Activated CD8-positive, alpha-beta memory T cell treated with anti-CD3 and anti-CD28 coated beads for 48 hours (primary cell): ENCODE data around the gene STUM.

Experiments used
- DNase-seq, 3 experiments: peaks; one replicate each; pipeline ENCODE4 v3.0.0-alpha.2; 2020; ENCODE audit warnings: low read depth in 2 of 3, low spot score in 2 of 3

Gene STUM

GRCh38 chr1:226560243-226560642 is 11.7 kb downstream of the STUM start:
- no peak for DNase-seq

- no peak for DNase-seq
These were observed 14.4 kb downstream of the STUM start for GRCh38 chr1:226562989-226563388.

GRCh38 chr1:226563666-226564065 is 15.1 kb downstream of the STUM start:
- no peak for DNase-seq

- DNase-seq: no peak
These were observed 16.9 kb downstream of the STUM start for GRCh38 chr1:226565476-226565875.

- no peak for DNase-seq
These were observed 17.7 kb downstream of the STUM start for GRCh38 chr1:226566234-226566633.

- no peak for DNase-seq
These were observed 18.2 kb downstream of the STUM start for GRCh38 chr1:226566760-226567159.

GRCh38 chr1:226568077-226568831 is 19.7 kb downstream of the STUM start:
- DNase-seq: no peak

GRCh38 chr1:226568975-226569741 is 20.6 kb downstream of the STUM start:
- DNase-seq: no peak

- DNase-seq: no peak
These were observed 21.4 kb downstream of the STUM start for GRCh38 chr1:226569879-226570547.

- no peak for DNase-seq
These were observed 23.3 kb downstream of the STUM start for GRCh38 chr1:226571893-226572292.

GRCh38 chr1:226572325-226572726 is 23.8 kb downstream of the STUM start:
- DNase-seq: no peak

GRCh38 chr1:226574044-226574443 is 25.5 kb downstream of the STUM start:
- DNase-seq: no peak

- no peak for DNase-seq
These were observed 26.2 kb downstream of the STUM start for GRCh38 chr1:226574591-226575435.

- no peak for DNase-seq
These were observed 26.8 kb downstream of the STUM start for GRCh38 chr1:226575436-226575720.

GRCh38 chr1:226575739-226576378 is 27.3 kb downstream of the STUM start:
- DNase-seq: no peak

GRCh38 chr1:226576601-226577000 is 28.0 kb downstream of the STUM start:
- no peak for DNase-seq

- DNase-seq: no peak
These were observed 29.0 kb downstream of the STUM start for GRCh38 chr1:226577401-226578180.

- no peak for DNase-seq
These were observed 30.5 kb downstream of the STUM start for GRCh38 chr1:226578946-226579578.

GRCh38 chr1:226579781-226580323 is 31.3 kb downstream of the STUM start:
- DNase-seq: no peak
